GM18873 (cell line): ENCODE measurements around the gene ACTR6.
"Not testable (repeated sequence)": the region's sequence is repeated elsewhere in the genome, so short reads cannot be mapped to it uniquely, and the experiment has no call there.

Experiments
- ATAC-seq: cut with Tn5 transposase; IDR thresholded peaks from one replicate; pipeline ENCODE4 v1.9.1; 2021; ENCODE audit warnings: mild to moderate bottlenecking, moderate library complexity, moderate number of reproducible peaks; ENCODE audit not compliant: unreplicated experiment, low FRiP score

Gene ACTR6

DNA sequence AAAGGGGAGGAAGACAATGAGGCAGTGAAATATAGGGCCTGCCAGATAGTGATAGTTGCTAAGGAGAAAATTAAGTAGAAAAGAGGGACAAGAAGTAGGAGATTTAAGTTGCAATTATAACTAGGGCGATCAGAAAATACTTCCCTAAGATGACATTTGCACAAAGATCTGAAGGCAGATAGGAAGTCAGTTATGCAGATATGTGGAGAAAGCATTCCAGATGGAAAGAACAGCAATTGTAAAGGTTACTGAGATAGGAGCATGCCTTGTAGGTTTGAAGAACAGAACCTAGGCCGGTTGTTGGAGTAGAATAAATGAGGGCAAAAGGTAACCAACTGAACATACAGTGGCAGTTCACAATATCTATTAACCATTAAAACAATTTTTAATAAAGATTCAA lies 21.4 kb upstream of the ACTR6 start:
- ATAC-seq = no peak

DNA sequence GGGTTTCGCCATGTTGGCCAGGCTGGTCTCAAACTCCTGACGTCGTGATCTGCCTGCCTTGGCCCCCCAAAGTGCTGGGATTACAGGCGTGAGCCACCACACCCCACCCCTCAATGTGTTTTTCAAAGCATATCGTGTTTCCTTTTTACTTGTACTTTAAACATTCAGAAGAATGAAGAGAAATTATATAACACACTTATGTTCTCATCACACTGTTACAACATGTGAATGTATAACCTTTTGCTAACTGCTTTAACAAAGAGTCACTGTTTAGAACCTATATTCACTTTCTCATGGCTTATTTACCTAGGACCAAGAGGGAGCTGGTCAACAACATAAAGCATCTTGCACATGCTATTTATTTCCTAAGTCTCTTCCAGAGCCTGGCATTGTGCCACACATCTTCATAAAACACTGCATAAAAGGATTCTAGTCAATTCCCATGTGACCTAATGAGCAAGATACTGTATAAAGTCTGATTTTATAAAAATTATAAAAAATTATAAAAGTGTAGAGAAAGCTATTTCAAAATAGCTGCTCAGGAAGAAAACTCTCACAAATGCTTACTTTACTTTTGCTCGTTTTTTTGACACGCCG lies 16.0 kb upstream of the ACTR6 start:
- ATAC-seq = no peak

DNA sequence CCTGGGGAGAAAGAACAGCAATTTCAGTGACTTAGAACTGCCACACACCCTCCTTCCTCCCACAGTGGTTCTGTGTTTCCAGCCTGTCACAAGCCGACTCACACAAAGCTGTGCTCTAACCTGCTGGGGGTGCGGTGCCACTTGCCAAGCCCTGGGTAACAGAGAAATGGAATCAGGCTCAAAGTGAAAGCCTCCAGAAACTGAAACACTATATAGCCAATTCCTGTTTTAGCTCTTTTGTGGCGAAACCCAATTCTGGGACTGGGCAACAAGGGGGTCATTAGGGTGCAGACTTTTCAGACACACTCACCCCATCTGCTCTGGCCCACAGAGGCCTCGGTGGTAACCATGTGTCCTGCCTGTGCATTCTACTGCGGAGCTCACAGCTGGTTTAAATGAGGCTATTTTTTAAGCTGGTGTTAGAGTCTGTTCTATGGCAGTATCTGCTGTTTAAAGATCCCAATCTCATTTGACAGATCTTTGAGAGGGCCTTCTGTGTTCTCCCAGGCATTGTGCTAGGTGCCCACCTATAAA lies 15.2 kb upstream of the ACTR6 start:
- ATAC-seq = peak; percentile 86

DNA sequence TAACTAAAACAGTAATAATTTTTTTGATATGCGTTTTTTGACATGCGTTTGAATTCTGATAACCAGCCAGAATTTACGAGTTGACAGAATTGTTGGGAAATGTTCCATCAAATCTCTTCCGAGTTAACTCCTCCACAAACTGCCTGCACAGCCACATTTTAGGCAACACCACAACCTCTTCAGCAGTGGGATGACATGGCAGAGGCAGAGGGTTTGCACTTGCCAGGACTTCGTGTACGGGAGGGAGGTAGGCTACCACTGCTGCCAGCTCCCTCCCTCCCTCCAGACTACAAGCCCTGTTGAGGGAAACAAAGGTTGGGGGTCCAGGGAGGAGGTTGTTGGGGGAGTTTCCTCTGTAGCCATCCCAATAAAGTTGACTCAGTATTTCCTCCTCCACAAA lies 14.5 kb upstream of the ACTR6 start:
- ATAC-seq = no peak

DNA sequence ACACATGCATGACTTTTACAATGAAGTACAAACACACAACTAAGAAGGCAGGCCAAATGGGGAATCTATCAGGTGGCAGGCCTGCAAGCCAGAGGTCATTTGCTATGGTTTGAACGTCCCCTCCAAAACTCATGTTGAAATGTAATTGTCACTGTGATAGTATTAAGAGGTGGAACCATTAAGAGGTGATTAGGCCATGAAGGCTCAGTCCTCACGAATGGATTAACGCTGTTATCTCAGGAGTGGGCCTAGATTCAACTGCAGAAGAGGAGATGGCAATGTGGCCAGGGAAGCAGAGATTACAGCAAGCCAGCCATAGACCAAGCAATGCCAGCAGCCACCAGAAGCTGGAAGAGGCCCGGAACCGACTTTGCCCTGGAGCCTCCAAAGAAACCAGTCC lies 13.5 kb upstream of the ACTR6 start:
- ATAC-seq = no peak

DNA sequence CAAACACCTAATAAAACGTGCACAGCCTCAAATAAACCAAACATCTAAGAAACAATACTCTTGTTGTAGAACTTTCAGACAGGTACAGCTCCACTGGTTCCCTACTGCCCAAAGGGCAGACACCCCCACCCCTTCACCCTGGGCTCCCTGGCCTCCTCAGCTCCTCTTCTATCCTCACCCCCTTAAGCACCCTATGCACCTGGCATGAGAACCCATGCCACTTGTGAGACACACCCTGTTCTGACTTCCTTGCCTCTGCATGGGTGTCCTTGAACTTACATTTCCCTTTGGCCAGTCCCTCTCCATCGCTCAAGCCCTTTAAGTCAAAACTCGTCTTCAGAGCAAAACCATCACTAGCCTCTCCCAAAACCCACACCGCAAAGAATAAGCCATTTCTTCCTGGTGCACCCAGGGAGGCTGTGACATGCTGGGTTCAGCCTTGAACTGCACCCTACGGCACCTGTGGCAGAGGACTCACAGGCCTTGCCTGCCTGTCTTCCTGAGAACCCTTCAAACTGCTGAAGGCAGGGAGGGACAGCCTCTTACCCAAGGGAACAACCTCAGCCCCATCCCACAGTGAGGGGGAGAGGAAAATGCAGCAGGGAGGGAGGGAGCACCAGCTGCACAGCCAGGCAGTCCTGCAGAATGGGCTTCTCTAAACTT lies 12.6 kb upstream of the ACTR6 start:
- ATAC-seq = no peak

DNA sequence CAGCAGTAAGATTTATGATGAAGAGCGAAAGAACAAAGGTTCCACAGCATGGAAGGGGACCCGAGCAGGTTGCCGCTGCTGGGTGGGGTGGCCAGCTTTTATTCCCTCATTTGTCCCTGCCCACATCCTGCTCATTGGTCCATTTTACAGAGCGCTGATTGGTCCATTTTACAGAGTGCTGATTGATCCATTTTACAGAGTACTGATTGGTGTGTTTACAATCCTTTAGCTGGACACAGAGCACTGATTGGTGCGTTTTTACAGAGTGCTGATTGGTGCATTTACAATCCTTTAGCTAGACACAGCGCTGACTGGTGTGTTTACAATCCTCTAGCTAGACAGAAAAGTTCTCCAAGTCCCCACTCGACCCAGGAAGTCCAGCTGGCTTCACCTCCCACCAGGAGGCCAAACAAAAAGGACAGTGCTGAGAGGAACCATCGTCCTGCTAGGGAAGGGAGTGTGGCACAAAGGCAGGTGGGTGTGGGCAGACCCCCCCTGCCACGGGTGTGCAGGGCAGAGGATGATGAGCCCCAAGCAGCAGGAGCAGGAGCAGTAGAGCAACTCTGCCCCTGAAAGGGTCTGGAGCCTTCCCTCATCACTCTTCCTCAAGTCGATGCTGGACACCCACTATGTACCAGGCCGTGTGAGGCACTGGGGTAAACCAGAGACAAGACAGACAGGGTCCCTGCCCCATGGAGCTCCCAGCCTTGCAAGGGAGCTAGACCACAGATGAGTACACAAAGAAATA lies 11.6 kb upstream of the ACTR6 start:
- ATAC-seq = not testable (repeated sequence)

DNA sequence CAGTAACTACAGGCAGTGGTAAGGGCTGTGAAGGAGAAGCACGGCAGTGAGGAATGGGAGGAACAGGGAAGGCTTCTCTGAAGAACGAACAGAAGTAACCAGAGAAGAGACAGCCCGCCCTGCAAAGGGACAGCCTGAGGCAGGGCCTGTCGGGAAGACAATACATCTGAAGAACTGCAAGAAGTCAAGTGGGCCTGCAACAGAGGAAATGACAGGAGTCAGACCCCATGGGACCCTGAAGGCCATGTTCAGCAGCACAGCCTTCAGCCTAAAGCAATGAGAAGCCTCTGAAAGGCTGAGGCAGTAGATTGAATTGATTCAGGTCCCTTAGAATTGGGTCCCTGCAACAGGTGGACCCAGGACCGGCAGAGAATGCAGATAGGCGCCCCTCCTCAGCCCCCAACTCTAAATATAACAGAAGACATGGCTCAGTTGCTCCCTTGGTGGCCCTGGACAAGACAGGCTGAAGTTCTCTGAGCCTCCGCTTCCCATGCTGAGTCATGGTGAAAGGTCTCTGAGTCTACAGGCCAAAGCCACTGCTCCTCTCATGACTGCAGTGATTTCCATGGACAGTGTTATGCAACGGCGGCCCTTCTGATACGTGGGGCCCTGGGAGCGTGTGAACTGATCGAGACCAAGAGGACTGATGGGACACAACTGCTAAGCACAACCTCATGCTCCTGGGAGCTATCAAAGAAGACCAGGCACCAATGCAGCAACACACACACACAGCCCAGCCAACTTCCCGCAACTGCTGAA lies 10.8 kb upstream of the ACTR6 start:
- ATAC-seq = no peak

DNA sequence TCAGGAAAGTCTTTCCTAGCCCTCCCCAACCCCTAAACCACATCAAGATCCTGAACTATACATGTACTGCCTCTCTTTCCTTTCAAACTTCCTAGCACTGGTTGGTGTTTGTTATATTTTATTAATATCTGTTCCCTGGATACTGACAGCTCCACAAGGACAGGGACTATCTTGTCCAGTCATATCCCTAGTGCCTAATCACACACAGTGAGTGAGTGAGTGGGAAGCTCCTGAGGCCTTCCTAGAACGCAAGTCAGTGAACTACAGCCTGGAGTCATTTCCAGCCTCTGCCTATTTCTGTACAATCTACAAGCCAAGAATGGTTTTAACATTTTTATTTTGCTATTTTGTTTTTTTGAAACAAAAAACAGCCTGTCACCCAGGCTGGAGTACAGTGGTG lies 7.5 kb upstream of the ACTR6 start:
- no peak for ATAC-seq

DNA sequence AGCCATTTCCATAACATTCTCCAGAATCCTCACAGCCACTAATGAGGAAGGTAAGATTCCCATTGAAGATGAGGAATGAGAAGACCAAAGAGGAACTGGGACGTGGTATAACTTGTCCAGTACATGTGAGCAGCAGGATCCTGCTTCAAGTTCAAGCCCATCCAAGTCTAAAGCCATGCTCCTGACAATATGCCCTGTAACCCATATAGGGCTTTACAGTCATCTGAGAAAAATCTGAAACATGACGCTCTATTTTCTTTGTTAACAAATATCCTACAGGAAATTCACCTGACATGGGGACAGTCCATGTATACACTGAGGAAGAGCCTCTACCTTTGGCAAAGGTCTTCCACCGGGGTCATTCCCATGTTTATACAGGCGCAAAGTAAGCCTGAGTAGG lies 3.1 kb upstream of the ACTR6 start:
- no peak for ATAC-seq

DNA sequence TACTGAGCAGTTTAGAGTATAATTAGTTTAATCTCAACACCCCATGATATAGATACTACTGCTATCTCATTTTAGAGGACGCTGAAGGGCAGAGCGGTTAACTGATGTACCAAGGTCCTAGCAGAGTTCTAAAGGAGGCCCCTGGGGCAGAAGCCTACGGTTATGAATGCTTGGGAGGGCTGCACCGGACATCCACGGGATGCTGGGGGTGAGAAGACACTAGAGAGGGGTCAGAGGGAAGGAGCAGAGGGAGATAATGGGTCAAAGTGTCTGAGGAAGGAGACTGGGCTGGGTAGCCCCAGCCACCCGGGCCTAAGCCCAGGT lies 1.6 kb upstream of the ACTR6 start:
- no peak for ATAC-seq

DNA sequence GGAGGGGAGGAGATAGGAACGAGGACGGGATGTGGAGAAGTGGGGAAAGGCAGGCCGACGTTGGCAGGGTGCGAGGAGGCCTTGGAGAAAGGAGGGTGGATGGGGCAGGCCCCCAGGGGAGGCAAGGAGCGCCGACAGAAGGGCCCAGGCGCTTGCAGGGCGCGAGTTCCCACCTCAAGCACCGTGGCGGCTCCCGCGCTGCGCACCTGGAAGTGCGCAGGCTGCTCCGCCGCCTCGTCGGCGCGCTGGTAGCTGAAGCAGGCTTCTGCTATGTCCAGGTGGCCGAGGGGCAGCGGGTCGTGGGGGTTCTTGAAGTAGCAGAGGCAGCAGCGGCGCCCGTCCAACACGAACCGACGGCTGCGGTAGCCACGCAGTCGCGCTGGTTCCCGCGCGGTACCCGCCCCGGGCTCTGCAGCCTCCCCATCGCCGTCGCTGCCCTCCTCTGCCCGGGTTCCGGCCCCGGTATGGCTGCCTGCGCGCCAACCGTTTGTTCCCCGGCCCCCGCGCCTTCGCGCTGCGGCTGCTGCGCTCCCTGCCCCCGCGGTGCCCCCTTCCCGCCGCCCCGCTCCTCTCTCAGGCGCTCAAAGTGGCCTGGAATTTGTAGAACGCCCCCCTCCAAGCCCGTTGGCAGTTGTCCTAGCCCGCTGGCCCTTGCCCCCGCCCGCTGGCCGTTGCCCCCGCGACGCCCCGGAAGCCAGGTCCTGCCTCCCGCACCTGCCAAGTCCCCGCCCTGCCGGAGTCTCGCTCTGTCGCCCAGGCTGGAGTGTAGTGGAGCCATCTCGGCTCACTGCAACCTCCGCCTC lies 1.1 kb upstream of the ACTR6 start:
- peak; percentile 59 for ATAC-seq

DNA sequence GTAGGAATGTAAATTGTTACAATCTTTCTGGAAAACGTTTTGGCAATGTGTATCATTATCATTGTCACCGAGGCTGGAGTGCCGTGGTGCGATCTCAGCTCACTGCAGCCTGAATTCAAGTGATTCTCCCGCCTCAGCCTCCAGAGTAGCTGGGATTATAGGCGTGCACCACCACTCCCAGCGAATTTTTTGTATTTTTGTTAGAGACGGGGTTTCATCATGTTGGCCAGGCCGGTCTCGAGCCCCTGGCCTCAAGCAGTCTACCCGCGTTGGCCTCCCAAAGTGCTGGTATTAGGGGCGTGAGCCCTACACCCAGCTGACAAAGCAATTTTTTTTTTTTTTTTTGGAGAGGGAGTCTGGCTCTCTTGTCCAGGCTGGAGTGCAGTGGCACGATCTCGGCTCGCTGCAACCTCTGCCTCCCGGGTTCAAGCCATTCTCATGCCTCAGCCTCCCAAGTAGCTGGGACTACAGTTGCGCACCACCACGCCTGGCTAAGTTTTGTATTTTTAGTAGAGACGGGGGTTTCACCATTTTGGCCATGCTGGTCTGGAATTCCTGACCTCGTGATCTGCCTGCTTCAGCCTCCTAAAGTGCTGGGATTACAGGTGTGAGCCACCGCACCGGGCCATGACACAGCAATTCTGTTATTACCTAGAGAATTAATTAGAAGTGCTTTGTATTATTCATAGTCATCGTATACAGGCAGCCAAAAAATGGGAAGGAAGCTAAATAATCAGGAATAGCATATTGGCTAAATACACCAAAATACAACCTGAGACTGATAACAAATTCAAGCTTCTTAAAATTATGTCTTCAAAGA lies 1.2 kb downstream of the ACTR6 start:
- no peak for ATAC-seq

DNA sequence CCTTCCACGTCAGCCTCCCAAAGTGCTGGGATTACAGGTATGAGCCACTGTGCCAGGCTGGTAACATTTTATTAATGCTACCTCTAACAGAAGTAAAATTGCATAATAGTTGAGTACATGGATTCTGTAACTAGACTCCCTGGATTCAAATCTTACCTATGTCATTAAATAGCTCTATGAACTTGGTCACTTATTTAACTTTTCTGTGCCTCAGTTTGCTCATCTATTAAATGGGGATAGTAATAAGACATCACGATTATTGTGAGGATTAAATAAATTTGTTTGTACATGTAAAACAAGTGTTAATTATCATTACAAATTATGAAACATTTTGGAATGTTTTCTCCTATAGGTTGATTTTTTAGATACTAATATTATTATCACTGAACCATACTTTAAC lies 6.7 kb downstream of the ACTR6 start:
- no peak for ATAC-seq

DNA sequence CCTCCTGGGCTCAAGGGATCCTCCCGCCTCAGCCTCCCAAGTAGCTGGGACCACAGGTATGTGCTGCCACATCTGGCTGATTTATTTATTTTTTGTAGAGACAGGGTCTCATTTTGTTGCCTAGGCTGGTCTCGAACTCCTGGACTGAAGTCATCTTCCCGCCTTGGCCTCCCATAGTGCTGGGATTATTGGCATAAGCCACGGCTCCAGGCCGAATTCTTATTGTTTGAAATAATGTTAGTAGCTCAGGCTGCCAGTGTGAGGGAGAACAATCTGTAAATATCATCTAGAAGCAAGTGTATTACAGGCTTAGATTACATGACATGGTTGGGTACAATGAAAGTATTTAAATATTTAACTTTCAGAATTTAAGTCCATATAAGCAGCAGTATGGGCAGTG lies 8.2 kb downstream of the ACTR6 start:
- ATAC-seq = no peak

DNA sequence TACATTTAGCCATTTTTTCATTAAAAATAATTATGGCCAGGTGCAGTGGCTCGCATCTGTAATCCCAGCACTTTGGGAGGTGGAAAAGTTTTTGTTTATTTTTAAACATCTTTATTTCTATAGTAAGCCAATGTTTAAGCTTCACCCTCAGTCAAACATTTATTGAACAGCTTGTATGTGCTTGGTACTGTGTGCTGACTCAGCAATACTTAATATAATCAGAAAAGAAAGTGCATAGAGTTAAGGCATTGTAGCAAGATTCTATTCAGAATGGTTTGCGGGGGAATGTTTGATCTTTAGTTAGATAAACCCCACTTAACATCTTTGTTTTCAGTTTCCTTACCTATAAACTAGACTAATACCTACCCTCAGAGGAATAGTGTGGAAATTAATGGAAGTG lies 11.1 kb downstream of the ACTR6 start:
- no peak for ATAC-seq

DNA sequence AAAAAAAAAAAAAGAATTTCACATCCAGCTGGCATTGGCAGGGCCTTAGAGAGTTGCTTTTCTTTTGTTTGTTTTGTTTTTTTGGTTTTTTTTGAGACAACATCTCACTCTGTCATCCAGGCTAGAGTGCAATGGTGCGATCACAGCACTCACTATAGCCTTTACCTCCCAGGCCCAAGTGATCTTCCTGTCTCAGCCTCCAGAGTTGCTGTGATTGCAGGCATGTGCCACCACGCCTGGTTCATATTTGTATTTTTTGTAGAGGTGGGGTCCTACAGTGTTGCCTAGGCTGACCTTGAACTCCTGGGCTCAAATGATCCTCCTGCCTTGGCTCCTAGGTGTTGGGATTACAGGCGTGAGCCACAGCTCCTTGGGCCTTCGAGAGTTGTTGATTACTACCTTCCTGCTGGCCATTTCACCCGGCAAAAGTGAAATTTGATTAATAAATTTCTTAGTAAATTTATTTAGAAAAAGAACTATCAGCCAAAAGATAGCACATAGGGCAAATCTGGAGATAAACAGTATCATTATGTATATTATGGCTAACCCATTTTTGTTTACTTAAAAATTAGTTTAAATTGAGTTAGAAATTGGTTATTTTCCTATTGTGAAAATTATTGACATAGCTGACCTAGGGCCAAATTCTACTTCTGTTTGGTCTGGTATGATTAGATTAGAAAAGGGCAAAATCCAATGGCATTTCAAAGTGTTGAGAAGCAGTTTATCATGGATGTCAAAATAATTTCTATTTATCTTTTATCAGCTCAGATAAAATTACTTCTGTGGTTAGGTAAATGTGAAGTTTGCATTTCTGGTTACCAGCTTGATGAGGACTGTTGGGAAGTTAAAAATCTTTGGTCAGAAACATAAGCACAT lies 12.6 kb downstream of the ACTR6 start:
- ATAC-seq = no peak

DNA sequence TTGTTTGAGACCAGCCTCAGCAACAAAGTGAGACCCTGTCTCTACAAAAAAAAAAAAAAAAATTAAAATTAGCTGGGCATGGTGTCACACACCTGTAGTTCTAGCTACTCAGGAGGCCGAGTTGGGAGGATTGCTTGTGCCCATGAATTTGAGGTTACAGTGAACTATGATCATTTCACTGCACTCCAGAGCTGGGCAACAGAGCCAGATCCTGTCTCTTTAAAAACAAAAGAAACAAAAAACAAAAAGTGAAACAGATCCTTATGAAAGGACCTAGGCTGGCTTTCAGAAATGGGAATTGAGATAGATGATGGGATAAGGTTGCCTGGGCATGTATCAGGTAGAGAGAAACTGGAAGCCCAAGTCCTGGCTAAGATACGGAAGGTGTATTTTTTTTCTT lies 13.9 kb downstream of the ACTR6 start:
- no peak for ATAC-seq

DNA sequence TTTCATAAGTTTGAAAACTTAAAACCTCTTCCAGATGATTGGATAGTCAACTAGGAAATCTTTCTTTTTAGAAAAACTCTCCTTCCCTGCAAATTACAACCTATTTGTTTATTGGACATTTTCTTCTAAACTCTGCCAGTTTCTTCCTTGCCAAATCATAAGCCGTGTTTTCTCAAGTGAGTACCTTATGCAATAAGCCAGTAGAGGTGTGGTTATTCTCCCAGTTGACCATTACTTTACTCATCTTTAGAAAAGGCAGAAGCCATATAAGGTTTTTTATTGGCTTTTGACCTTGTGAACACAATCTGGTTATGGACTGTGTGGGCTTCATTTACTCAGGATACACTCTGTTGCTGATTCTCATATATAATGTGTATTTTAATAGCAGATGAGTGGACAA lies 14.6 kb downstream of the ACTR6 start:
- no peak for ATAC-seq
